IMR-90 (cell line): ENCODE measurements around the gene FNDC10. TPM values are rescaled to one million over a fixed set of nuclear protein-coding genes. Genes with fewer than 3 reads are reported as not detected.

Source experiments
- ATAC-seq: fragments of 200-7000 bp; cut with Tn5 transposase; 2 replicates; pipeline ENCODE4 v1.9.1; 2020; ENCODE audit warnings: low read depth, mild to moderate bottlenecking, moderate library complexity
- BruUV-seq: library from RNA; stranded (reverse); fragments of 400-500 nt; replicated peaks from 2 replicates; lab custom pipeline; 2021; lab: Mats Ljungman, UMichigan
- CTCF ChIA-PET: fragments of 300-600 bp; formaldehyde crosslinking; extraction: SDS; loops from one replicate; lab custom pipeline; 2021; ENCODE audit warnings: antibody characterized with exemption; lab: Yijun Ruan, JAX
- POLR2A ChIA-PET: fragments of 300-600 bp; sonication (Branson Sonifier 250); formaldehyde crosslinking; loops from one replicate; lab custom pipeline; 2022; ENCODE audit warnings: antibody characterized with exemption; ENCODE audit not compliant: unreplicated experiment; lab: Charles Lee
- DNase-seq: peaks from one replicate; pipeline ENCODE4 v3.0.0; 2013
- H2AFZ ChIP-seq: replicated peaks from 2 replicates; pipeline ENCODE3; 2013; ENCODE audit warnings: low read length, mild to moderate bottlenecking; ENCODE audit not compliant: poor library complexity
- H2AK5ac ChIP-seq: 2 replicates; pipeline ENCODE4 v1.6.1; 2013; ENCODE audit warnings: low read depth, low read length, inconsistent platforms
- H2AK9ac ChIP-seq: replicated peaks from 2 replicates; pipeline ENCODE3; 2013; ENCODE audit warnings: mild to moderate bottlenecking, low read depth, low read length, moderate library complexity; ENCODE audit not compliant: poor library complexity
- H2BK120ac ChIP-seq: 2 replicates; pipeline ENCODE4 v1.6.1; 2013; ENCODE audit warnings: low read depth, low read length, inconsistent platforms
- H2BK15ac ChIP-seq: 3 replicates; pipeline ENCODE4 v1.6.1; 2013; ENCODE audit warnings: low read depth, low read length, inconsistent platforms
- H2BK20ac ChIP-seq: 2 replicates; pipeline ENCODE4 v1.6.1; 2013; ENCODE audit warnings: low read depth, mild to moderate bottlenecking, inconsistent platforms, low read length, moderate library complexity
- H2BK5ac ChIP-seq: 2 replicates; pipeline ENCODE4 v1.6.1; 2013; ENCODE audit warnings: mild to moderate bottlenecking, low read depth, low read length, inconsistent platforms; ENCODE audit not compliant: poor library complexity, severe bottlenecking
- H3K14ac ChIP-seq: replicated peaks from 2 replicates; pipeline ENCODE4 v1.6.1; 2013; ENCODE audit warnings: low read depth, low read length, inconsistent platforms
- H3K18ac ChIP-seq: 2 replicates; pipeline ENCODE4 v1.6.1; 2013; ENCODE audit warnings: low read depth, low read length, control low read depth
- H3K23ac ChIP-seq: 2 replicates; pipeline ENCODE4 v1.6.1; 2013; ENCODE audit warnings: low read depth, low read length, inconsistent platforms
- H3K27ac ChIP-seq: 2 replicates; pipeline ENCODE4 v1.5.1; 2013; ENCODE audit warnings: mild to moderate bottlenecking, control low read depth, low read length; ENCODE audit not compliant: insufficient read depth
- H3K27me3 ChIP-seq: 2 replicates; pipeline ENCODE4 v1.6.1; 2013; ENCODE audit warnings: low read length; ENCODE audit not compliant: control insufficient read depth, insufficient read depth
- H3K36me3 ChIP-seq: 2 replicates; pipeline ENCODE4 v1.6.1; 2013; ENCODE audit warnings: low read length, mixed read lengths; ENCODE audit not compliant: control insufficient read depth, insufficient read depth
- H3K4ac ChIP-seq: 2 replicates; pipeline ENCODE4 v1.6.1; 2013; ENCODE audit warnings: low read depth, low read length, inconsistent platforms
- H3K4me1 ChIP-seq: 2 replicates; pipeline ENCODE4 v1.6.1; 2013; ENCODE audit warnings: low read length, mixed read lengths; ENCODE audit not compliant: control insufficient read depth, insufficient read depth
- H3K4me2 ChIP-seq: 2 replicates; pipeline ENCODE4 v1.6.1; 2013; ENCODE audit warnings: low read depth, mild to moderate bottlenecking, control low read depth, low read length, moderate library complexity
- H3K4me3 ChIP-seq: 2 replicates; pipeline ENCODE4 v1.5.1; 2013; ENCODE audit warnings: low read depth, mild to moderate bottlenecking, control low read depth, low read length, moderate library complexity; ENCODE audit not compliant: insufficient read depth
- H3K56ac ChIP-seq: 2 replicates; pipeline ENCODE4 v1.6.1; 2013; ENCODE audit warnings: low read length, inconsistent platforms; ENCODE audit not compliant: insufficient read depth; ENCODE audit errors: extremely low read depth
- H3K79me1 ChIP-seq, 2 experiments: 2 replicates each; pipeline ENCODE4 v1.6.1; 2013; ENCODE audit warnings: low read length in 2 of 2, inconsistent platforms in 1 of 2, low read depth in 1 of 2
- H3K9ac ChIP-seq: 2 replicates; pipeline ENCODE4 v1.6.1; 2013; ENCODE audit warnings: low read depth, low read length, control low read depth
- H3K9me1 ChIP-seq: 2 replicates; pipeline ENCODE4 v1.6.1; 2013; ENCODE audit warnings: low read length, inconsistent platforms; ENCODE audit not compliant: insufficient read depth
- H3K9me3 ChIP-seq: 2 replicates; pipeline ENCODE4 v1.6.1; 2013; ENCODE audit warnings: low read length; ENCODE audit not compliant: control insufficient read depth, insufficient read depth
- H4K20me1 ChIP-seq: 2 replicates; pipeline ENCODE4 v1.6.1; 2013; ENCODE audit warnings: low read length, inconsistent platforms; ENCODE audit not compliant: insufficient read depth
- H4K5ac ChIP-seq: 2 replicates; pipeline ENCODE4 v1.6.1; 2013; ENCODE audit warnings: mild to moderate bottlenecking, low read depth, low read length, control low read depth
- H4K8ac ChIP-seq, 2 experiments: 2 replicates each; pipeline ENCODE4 v1.6.1; 2013; ENCODE audit warnings: low read depth in 2 of 2, low read length in 2 of 2, control low read depth in 1 of 2, inconsistent platforms in 1 of 2
- H4K91ac ChIP-seq: 2 replicates; pipeline ENCODE4 v1.6.1; 2013; ENCODE audit warnings: low read depth, low read length, inconsistent platforms; ENCODE audit not compliant: insufficient read depth
- CTCF ChIP-seq: conservative IDR thresholded peaks from 2 replicates; pipeline ENCODE4 v1.5.1; 2012; ENCODE audit warnings: mild to moderate bottlenecking, low read depth, low read length, improper control_type of control experiment
- FOS ChIP-seq: fragments of 150-350 bp; IDR thresholded peaks from 2 replicates; pipeline ENCODE4 v1.6.1; 2016; ENCODE audit warnings: low read depth, low read length
- MXI1 ChIP-seq: IDR thresholded peaks from 2 replicates; pipeline ENCODE4 v1.6.1; 2012; ENCODE audit warnings: low read depth, mild to moderate bottlenecking, low read length, moderate library complexity, borderline replicate concordance
- SMC3 ChIP-seq: fragments of 150-350 bp; IDR thresholded peaks from 2 replicates; pipeline ENCODE4 v1.6.1; 2016; ENCODE audit warnings: low read depth, mild to moderate bottlenecking, antibody characterized with exemption, low read length, moderate library complexity
- USF2 ChIP-seq: fragments of 150-350 bp; IDR thresholded peaks from 2 replicates; pipeline ENCODE4 v1.6.1; 2017; ENCODE audit warnings: mild to moderate bottlenecking, antibody characterized with exemption, low read length, low read depth
- WGBS, 2 experiments: methylation state at CpG; one replicate each; pipeline versions ENCODE4 v1.1.5 to v1.1.7; 2013; ENCODE audit warnings: missing lambda C conversion rate in 2 of 2; ENCODE audit not compliant: insufficient read length in 1 of 2; ENCODE audit errors: extremely low coverage in 2 of 2; 5-methylcytosine and 5-hydroxymethylcytosine counted together
- dilution Hi-C: fragments of 300-500 bp; cut with HindIII; formaldehyde crosslinking; loops from one replicate; pipeline ENCODE4 v1.14.3; 2018; ENCODE audit warnings: low sequenced_read_pairs; ENCODE audit not compliant: unreplicated experiment
- in situ Hi-C: fragments of 300-500 bp; cut with MboI; formaldehyde crosslinking; loops from 3 replicates; pipeline ENCODE4 v1.14.3; 2019; ENCODE audit warnings: low sequenced_read_pairs, inconsistent platforms, mixed read lengths
- intact Hi-C: fragments of 100-400 bp; cut with micrococcal nuclease; formaldehyde crosslinking; loops from 2 replicates; pipeline ENCODE4 v1.10.0; 2022
- polyA plus RNA-seq, 3 experiments: library from polyadenylated mRNA; depleted of rRNA; stranded (reverse); fragments of >200 nt; gene quantifications; 2 replicates each; pipeline ENCODE4 v1.2.3, GENCODE V29; 2012; ENCODE audit warnings: low replicate concordance in 1 of 3
- total RNA-seq: library from RNA; depleted of rRNA; stranded (reverse); fragments of >200 nt; gene quantifications from 2 replicates; pipeline ENCODE4 v1.2.3, GENCODE V29; 2012

FNDC10 gene
- total and polyA plus RNA-seq, 2 of the 4 experiments (the other 2 are of a cell fraction) = 0.36 to 5.8 TPM

- no peak overlapping the region for H2BK20ac ChIP-seq
- H4K5ac ChIP-seq = no peak overlapping the region
- H3K23ac ChIP-seq = no peak overlapping the region
- 79% methylated on average over 8 of the region's 13 CpGs; no CpG with 5 or more reads in 1 of the 2 experiments for WGBS, 2 experiments
- no TSS peak for BruUV-seq
- DNase-seq (no peak), ATAC-seq (no peak)
- no peak overlapping the region for H2BK15ac ChIP-seq
- H3K18ac ChIP-seq = no peak overlapping the region
- H2AFZ ChIP-seq = no peak overlapping the region
- intact Hi-C loops = no loop called here
- no peak overlapping the region for H2AK9ac ChIP-seq
- ChIA-PET CTCF (no interaction called here), POLR2A (no interaction called here)
- H3K4me1 ChIP-seq = no peaks in the 10 kb centered on the region
- H2AK5ac ChIP-seq = no peak overlapping the region
- H3K36me3 ChIP-seq = no peaks in the 10 kb centered on the region
- H3K79me1 ChIP-seq = 0 out of 4 replicates have a peak, but pooled peaks cover 0 to 3% of the 10 kb centered on the region in 2 experiments
- no peaks in the 10 kb centered on the region for H3K9me3 ChIP-seq
- TF ChIP-seq FOS (no peak), CTCF (no peak), SMC3 (no peak), MXI1 (no peak), USF2 (no peak)
- no peak overlapping the region for H2BK120ac ChIP-seq
- in situ Hi-C loops = no loop called here
- no peaks in the 10 kb centered on the region for H4K20me1 ChIP-seq
- H3K56ac ChIP-seq = no peak overlapping the region
- H2BK5ac ChIP-seq = no peak overlapping the region
- no peak overlapping the region for H4K91ac ChIP-seq
- H3K4me3 ChIP-seq = no peak overlapping the region
- dilution Hi-C loops = no loop called here
- H3K4ac ChIP-seq = no peak overlapping the region
- no peak overlapping the region for H4K8ac ChIP-seq
- H3K27ac ChIP-seq = no peak overlapping the region
- no peaks in the 10 kb centered on the region for H3K27me3 ChIP-seq
- no peak overlapping the region for H3K9ac ChIP-seq
- H3K4me2 ChIP-seq = no peak overlapping the region
- H3K14ac ChIP-seq = no peak overlapping the region
- H3K9me1 ChIP-seq = no peaks in the 10 kb centered on the region
Observed at GRCh38 chr1:1606232-1606631, 6.3 kb upstream of the FNDC10 start.
